HepG2 (cell line): ENCODE measurements around the gene ATP8A1. TPM values are rescaled to one million over a fixed set of nuclear protein-coding genes. Genes with fewer than 3 reads are reported as not detected.

Source experiments
- ATAC-seq: fragments of 200-7000 bp; cut with Tn5 transposase; 3 replicates; pipeline ENCODE4 v1.9.1; 2020; ENCODE audit warnings: mild to moderate bottlenecking, moderate library complexity
- BruUV-seq: library from RNA; stranded (reverse); fragments of 400-500 nt; replicated peaks from 2 replicates; lab custom pipeline; 2021; lab: Mats Ljungman, UMichigan
- CTCF ChIA-PET: fragments of 300-600 bp; formaldehyde crosslinking; extraction: SDS; loops from one replicate; lab custom pipeline; 2021; ENCODE audit warnings: low total read pairs, inconsistent platforms, low intra/inter-chr PET ratio; lab: Yijun Ruan, JAX
- POLR2A ChIA-PET: fragments of 350-600 bp; sonication (Branson Sonifier 250); formaldehyde crosslinking; loops from one replicate; lab custom pipeline; 2020; ENCODE audit warnings: antibody characterized with exemption, inconsistent platforms; lab: Yijun Ruan, JAX
- DNase-seq: peaks from one replicate; pipeline ENCODE4 v3.0.0-alpha.2; 2015; ENCODE audit warnings: low spot score
- FAIRE-seq: peaks from 3 replicates; lab custom pipeline; 2011; peaks lifted over from hg19 to GRCh38; lab: Jason Lieb, UNC
- H2AFZ ChIP-seq: one replicate; pipeline ENCODE4 v1.6.1; 2011; ENCODE audit warnings: low read length, inconsistent platforms
- H3K27ac ChIP-seq: fragments of 300-600 bp; 3 replicates; pipeline ENCODE4 v1.8.0; 2011; ENCODE audit warnings: mixed run types, mild to moderate bottlenecking, mixed read lengths, low read length, inconsistent platforms; ENCODE audit not compliant: insufficient read depth; ENCODE audit errors: extremely low read length
- H3K27me3 ChIP-seq, 2 experiments: fragments of 200-600 bp in 1 of 2; 2 replicates in 1 of 2; 3 replicates in 1 of 2; pipeline versions ENCODE4 v1.6.0 to v1.8.0; 2011; ENCODE audit warnings: low read length in 2 of 2, mild to moderate bottlenecking in 2 of 2, moderate library complexity in 2 of 2, inconsistent platforms in 1 of 2; ENCODE audit not compliant: insufficient read depth in 2 of 2, control insufficient read depth in 1 of 2
- H3K36me3 ChIP-seq, 2 experiments: fragments of 200-600 bp in 1 of 2; replicated peaks in 1 of 2; 2 replicates in 1 of 2; 3 replicates in 1 of 2; pipeline versions ENCODE4 v1.5.1 to v1.8.0; 2011; ENCODE audit warnings: low read length in 2 of 2, inconsistent platforms in 1 of 2; ENCODE audit not compliant: insufficient read depth in 2 of 2, control insufficient read depth in 1 of 2
- H3K4me1 ChIP-seq: 2 replicates; pipeline ENCODE4 v1.5.1; 2012; ENCODE audit warnings: low read length, inconsistent platforms; ENCODE audit not compliant: insufficient read depth
- H3K4me2 ChIP-seq: 2 replicates; pipeline ENCODE4 v1.6.0; 2011; ENCODE audit warnings: low read depth, low read length, inconsistent platforms
- H3K4me3 ChIP-seq, 3 experiments: fragments of 200-600 bp in 1 of 3; sonication (generic), shearing (Covaris generic) in 1 of 3; replicated peaks in 1 of 3; 2 replicates each; pipeline ENCODE4 v1.5.1; 2011 to 2016; ENCODE audit warnings: low read length in 3 of 3, inconsistent platforms in 2 of 3, low read depth in 2 of 3, mild to moderate bottlenecking in 2 of 3, control low read depth in 1 of 3, mixed read lengths in 1 of 3; ENCODE audit not compliant: insufficient read depth in 1 of 3
- H3K79me2 ChIP-seq: one replicate; pipeline ENCODE4 v1.6.1; 2011; ENCODE audit warnings: low read length, inconsistent platforms; ENCODE audit not compliant: insufficient read depth
- H3K9ac ChIP-seq: 2 replicates; pipeline ENCODE4 v1.6.0; 2011; ENCODE audit warnings: mild to moderate bottlenecking, low read depth, low read length, inconsistent platforms; ENCODE audit not compliant: insufficient read depth
- H3K9me3 ChIP-seq: 2 replicates; pipeline ENCODE4 v1.5.1; 2012; ENCODE audit warnings: mild to moderate bottlenecking, low read length
- H4K20me1 ChIP-seq: 2 replicates; pipeline ENCODE4 v1.6.0; 2011; ENCODE audit warnings: inconsistent platforms, mild to moderate bottlenecking, low read length, moderate library complexity; ENCODE audit not compliant: insufficient read depth
- ATAD3A ChIP-seq: sonication (generic); formaldehyde crosslinking; IDR thresholded peaks from 2 replicates; pipeline ENCODE4 v1.4.0; 2020; ENCODE audit warnings: missing genetic modification reagents
- BATF2 ChIP-seq: sonication (generic); formaldehyde crosslinking; IDR thresholded peaks from 2 replicates; pipeline ENCODE4 v1.8.0; 2022; ENCODE audit warnings: mild to moderate bottlenecking, missing genetic modification reagents, moderate library complexity
- MED8 ChIP-seq: sonication (generic); formaldehyde crosslinking; IDR thresholded peaks from 2 replicates; pipeline ENCODE4 v1.8.1; 2023; ENCODE audit warnings: mild to moderate bottlenecking, missing genetic modification reagents; ENCODE audit not compliant: insufficient replicate concordance
- NR2F6 ChIP-seq, 2 experiments: IDR thresholded peaks; 2 replicates each; pipeline ENCODE4 v1.6.1; 2016; ENCODE audit warnings: antibody characterized with exemption in 1 of 2, mild to moderate bottlenecking in 1 of 2
- PRDM4 ChIP-seq: sonication (generic); formaldehyde crosslinking; IDR thresholded peaks from 2 replicates; pipeline ENCODE4 v1.9.0; 2021; ENCODE audit warnings: missing genetic modification reagents, borderline replicate concordance
- PRMT3 ChIP-seq: sonication (generic); formaldehyde crosslinking; IDR thresholded peaks from 2 replicates; pipeline ENCODE4 v1.8.1; 2022; ENCODE audit warnings: low read depth, mild to moderate bottlenecking, moderate library complexity, missing genetic modification reagents, borderline replicate concordance
- SMAD3 ChIP-seq: sonication (generic); formaldehyde crosslinking; IDR thresholded peaks from 2 replicates; pipeline ENCODE4 v1.4.0; 2020; ENCODE audit warnings: missing genetic modification reagents
- ZBTB4 ChIP-seq: sonication (generic); formaldehyde crosslinking; IDR thresholded peaks from 2 replicates; pipeline ENCODE4 v1.4.0; 2020; ENCODE audit warnings: missing genetic modification reagents, mild to moderate bottlenecking, borderline replicate concordance
- ZNF367 ChIP-seq: sonication (generic); formaldehyde crosslinking; IDR thresholded peaks from 2 replicates; pipeline ENCODE4 v1.4.0; 2020; ENCODE audit warnings: missing genetic modification reagents, borderline replicate concordance
- ZNF574 ChIP-seq: sonication (generic); formaldehyde crosslinking; IDR thresholded peaks from 2 replicates; pipeline ENCODE4 v1.4.0; 2020; ENCODE audit warnings: missing genetic modification reagents
- ZNF691 ChIP-seq: sonication (generic); formaldehyde crosslinking; IDR thresholded peaks from 2 replicates; pipeline ENCODE4 v1.4.0; 2020; ENCODE audit warnings: missing genetic modification reagents, low read depth, mild to moderate bottlenecking, borderline replicate concordance
- ZNF720 ChIP-seq: sonication (generic); formaldehyde crosslinking; IDR thresholded peaks from 2 replicates; pipeline ENCODE4 v1.4.0; 2020; ENCODE audit warnings: missing genetic modification reagents
- ZNF772 ChIP-seq: sonication (generic); formaldehyde crosslinking; IDR thresholded peaks from 2 replicates; pipeline ENCODE4 v1.5.0; 2020; ENCODE audit warnings: mild to moderate bottlenecking, missing genetic modification reagents
- WGBS: methylation state at CpG from one replicate; pipeline ENCODE4 v1.1.6; 2017; ENCODE audit warnings: low lambda C conversion rate; 5-methylcytosine and 5-hydroxymethylcytosine counted together
- in situ Hi-C: cut with HindIII; loops from 2 replicates; pipeline ENCODE4 v1.10.0; 2017; ENCODE audit warnings: low pct_unique_long_range_greater_than_20kb; ENCODE audit not compliant: extremely low pct_ligation_motif_present
- intact Hi-C: fragments of 100-400 bp; cut with micrococcal nuclease; formaldehyde crosslinking; loops from one replicate; pipeline ENCODE4 v1.10.0; 2022; ENCODE audit not compliant: unreplicated experiment
- polyA plus RNA-seq, 8 experiments: library from polyadenylated mRNA; depleted of rRNA in 3 of 8; stranded (reverse) in 7 of 8; unstranded in 1 of 8; fragments of >200 nt; fragmentation: Illumina TruSeq in 4 of 8; extraction: Trizol in 4 of 8; gene quantifications; 2 replicates each; pipeline versions ENCODE4 v1.2.1 to v1.2.3, GENCODE V29; 2011 to 2016; ENCODE audit warnings: low read depth in 4 of 8, missing spikeins in 1 of 8, mixed read lengths in 1 of 8; ENCODE audit not compliant: insufficient read depth in 1 of 8
- total RNA-seq, 5 experiments: library from RNA; depleted of rRNA; stranded (reverse); fragments of >200 nt; fragmentation: Illumina TruSeq; extraction: Trizol; gene quantifications; 2 replicates each; pipeline ENCODE4 v1.2.3, GENCODE V29; 2016; ENCODE audit warnings: low read depth in 1 of 5

Gene ATP8A1
- total and polyA plus RNA-seq, 2 of the 13 experiments (the other 11 are each of a cell fraction or from before 2014, with no cell fraction given): 1.7 to 6.2 TPM

GRCh38 chr4:42625329-42625728, 31.6 kb downstream of the ATP8A1 start (continued):
- no peak for TF ChIP-seq MED8 (CRISPR knock-in tag)
- TF ChIP-seq ZNF720 (CRISPR knock-in tag): no peak
- TF ChIP-seq NR2F6 (IDR thresholded peaks at IDR 0.05): no peak
- no peak for TF ChIP-seq NR2F6 (CRISPR knock-in tag; IDR thresholded peaks at IDR 0.05)
- no peak for TF ChIP-seq ZNF574 (CRISPR knock-in tag)
- no peak for TF ChIP-seq ATAD3A (CRISPR knock-in tag)

- CTCF ChIA-PET: no interaction called here
- no peak for TF ChIP-seq ZNF772 (CRISPR knock-in tag)
- no peak for TF ChIP-seq PRMT3
- TF ChIP-seq SMAD3 (CRISPR knock-in tag): no peak
- TF ChIP-seq PRDM4 (CRISPR knock-in tag): no peak
- TF ChIP-seq ZNF367 (CRISPR knock-in tag): no peak
- TF ChIP-seq ZNF691 (CRISPR knock-in tag): no peak
- no peak for TF ChIP-seq BATF2 (CRISPR knock-in tag)
- TF ChIP-seq ZBTB4 (CRISPR knock-in tag): no peak
Measured at GRCh38 chr4:42624551-42624950, 32.4 kb downstream of the ATP8A1 start.

More at GRCh38 chr4:42624551-42624950, 32.4 kb downstream of the ATP8A1 start:
- BruUV-seq: no TSS peak
- Histone ChIP-seq H3K9ac (no peak overlapping the region), H3K4me2 (no peak overlapping the region), H3K36me3 (no peaks in the 10 kb centered on the region), H4K20me1 (no peaks in the 10 kb centered on the region), H3K4me3 (no peak overlapping the region), H3K4me1 (no peaks in the 10 kb centered on the region), H3K9me3 (no peaks in the 10 kb centered on the region), H3K27ac (no peak overlapping the region), H3K79me2 (no peaks in the 10 kb centered on the region), H3K27me3 (no peaks in the 10 kb centered on the region; a peak in 1 of 5 replicates), H2AFZ (no peak overlapping the region)
- intact Hi-C loops: no loop called here
- POLR2A ChIA-PET: no interaction called here
- ATAC-seq: no peak
- DNase-seq: no peak
- in situ Hi-C loops: no loop called here
- 88% methylated on average over 3 of the region's 3 CpGs for whole genome bisulfite sequencing
- FAIRE-seq: no peak
